ENCODE results near the gene PLCG2. TPM values are rescaled to one million over a fixed set of nuclear protein-coding genes. Genes with fewer than 3 reads are reported as not detected.
"Not testable (repeated sequence)": the region's sequence is repeated elsewhere in the genome, so short reads cannot be mapped to it uniquely, and the experiment has no call there.

Gene PLCG2
- total RNA-seq, 1 donor from 2014 or later: 6.9 TPM

DNA sequence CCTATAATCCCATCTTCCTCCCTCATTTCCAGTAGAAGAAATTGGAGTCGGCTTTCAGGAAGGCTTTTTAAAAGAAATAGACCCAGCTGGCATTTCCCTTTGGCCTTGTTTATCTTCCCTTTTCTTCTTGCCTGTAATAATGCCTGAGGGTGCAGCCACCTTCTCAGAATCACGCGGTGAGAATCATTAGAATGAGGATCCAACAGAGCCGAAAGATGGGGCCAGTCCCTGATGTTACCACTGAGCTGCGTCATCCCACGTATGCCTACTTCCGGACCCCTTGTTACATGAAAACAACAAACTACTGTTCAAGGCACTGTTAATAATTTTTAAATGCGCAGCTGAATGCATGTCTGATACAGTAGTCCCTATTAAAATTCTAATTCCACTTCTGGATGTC, 208.0 kb downstream of the PLCG2 start:
- H3K4me1 Mint-ChIP-seq: no peaks in the 10 kb centered on the region
- no peaks in the 10 kb centered on the region for H3K36me3 Mint-ChIP-seq (ENCODE audit: low read depth)
- DNase-seq: peak; percentile 22
- no peak overlapping the region for H3K27ac Mint-ChIP-seq
- no peaks in the 10 kb centered on the region for H3K9me3 Mint-ChIP-seq
- intact Hi-C loops (cut with micrococcal nuclease): no loop called here
- H3K4me3 Mint-ChIP-seq: no peak overlapping the region
- H3K27me3 Mint-ChIP-seq: peaks cover 12% of the 10 kb centered on the region

GRCh38 chr16:81987706-81988105, 208.6 kb downstream of the PLCG2 start:
- Mint-ChIP-seq H3K4me1 (no peaks in the 10 kb centered on the region), H3K4me3 (no peak overlapping the region), H3K27me3 (peaks cover 12% of the 10 kb centered on the region), H3K9me3 (no peaks in the 10 kb centered on the region), H3K36me3 (ENCODE audit: low read depth) (no peaks in the 10 kb centered on the region), H3K27ac (no peak overlapping the region)
- DNase-seq: no peak
- intact Hi-C loops (cut with micrococcal nuclease): no loop called here

- Mint-ChIP-seq H3K27me3 (no peaks in the 10 kb centered on the region), H3K4me3 (no peak overlapping the region), H3K27ac (no peak overlapping the region), H3K36me3 (ENCODE audit: low read depth) (peaks cover 3% of the 10 kb centered on the region), H3K4me1 (no peaks in the 10 kb centered on the region), H3K9me3 (no peaks in the 10 kb centered on the region)
- no peak for DNase-seq
- intact Hi-C loops (cut with micrococcal nuclease): no loop called here
Measured at GRCh38 chr16:81992859-81993258, 213.8 kb downstream of the PLCG2 start.

- no peak for DNase-seq
- H3K27me3 Mint-ChIP-seq: no peaks in the 10 kb centered on the region
- H3K4me1 Mint-ChIP-seq: no peaks in the 10 kb centered on the region
- H3K27ac Mint-ChIP-seq: no peak overlapping the region
- H3K4me3 Mint-ChIP-seq: no peak overlapping the region
- intact Hi-C loops (cut with micrococcal nuclease): no loop called here
- H3K9me3 Mint-ChIP-seq: no peaks in the 10 kb centered on the region
- peaks cover 9% of the 10 kb centered on the region for H3K36me3 Mint-ChIP-seq (ENCODE audit: low read depth)
Measured at GRCh38 chr16:81994485-81994884, 215.4 kb downstream of the PLCG2 start.

DNA sequence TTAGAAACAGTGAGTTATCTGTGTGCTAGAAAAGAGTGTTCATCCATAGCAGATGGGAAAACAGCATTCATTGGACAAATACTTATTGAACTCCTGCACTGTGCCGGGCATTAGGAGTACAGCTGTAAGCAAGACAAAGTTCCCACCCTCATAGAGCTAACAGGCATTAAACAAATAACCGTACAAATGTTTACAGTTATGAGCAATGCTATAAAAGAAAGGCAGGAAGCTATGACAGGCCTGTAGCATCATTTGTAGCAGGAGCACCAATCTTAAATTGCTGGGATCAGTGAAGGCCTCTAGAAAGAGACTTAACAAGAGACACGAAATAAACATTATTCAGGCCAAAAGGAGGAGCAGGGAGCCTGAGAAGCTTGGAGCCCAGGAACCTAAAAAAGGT, 216.6 kb downstream of the PLCG2 start:
- H3K27me3 Mint-ChIP-seq: no peaks in the 10 kb centered on the region
- H3K27ac Mint-ChIP-seq: no peak overlapping the region
- no peak for DNase-seq
- H3K36me3 Mint-ChIP-seq (ENCODE audit: low read depth): peaks cover 15% of the 10 kb centered on the region
- no peak overlapping the region for H3K4me3 Mint-ChIP-seq
- no peaks in the 10 kb centered on the region for H3K4me1 Mint-ChIP-seq
- intact Hi-C loops (cut with micrococcal nuclease): no loop called here
- no peaks in the 10 kb centered on the region for H3K9me3 Mint-ChIP-seq

DNA sequence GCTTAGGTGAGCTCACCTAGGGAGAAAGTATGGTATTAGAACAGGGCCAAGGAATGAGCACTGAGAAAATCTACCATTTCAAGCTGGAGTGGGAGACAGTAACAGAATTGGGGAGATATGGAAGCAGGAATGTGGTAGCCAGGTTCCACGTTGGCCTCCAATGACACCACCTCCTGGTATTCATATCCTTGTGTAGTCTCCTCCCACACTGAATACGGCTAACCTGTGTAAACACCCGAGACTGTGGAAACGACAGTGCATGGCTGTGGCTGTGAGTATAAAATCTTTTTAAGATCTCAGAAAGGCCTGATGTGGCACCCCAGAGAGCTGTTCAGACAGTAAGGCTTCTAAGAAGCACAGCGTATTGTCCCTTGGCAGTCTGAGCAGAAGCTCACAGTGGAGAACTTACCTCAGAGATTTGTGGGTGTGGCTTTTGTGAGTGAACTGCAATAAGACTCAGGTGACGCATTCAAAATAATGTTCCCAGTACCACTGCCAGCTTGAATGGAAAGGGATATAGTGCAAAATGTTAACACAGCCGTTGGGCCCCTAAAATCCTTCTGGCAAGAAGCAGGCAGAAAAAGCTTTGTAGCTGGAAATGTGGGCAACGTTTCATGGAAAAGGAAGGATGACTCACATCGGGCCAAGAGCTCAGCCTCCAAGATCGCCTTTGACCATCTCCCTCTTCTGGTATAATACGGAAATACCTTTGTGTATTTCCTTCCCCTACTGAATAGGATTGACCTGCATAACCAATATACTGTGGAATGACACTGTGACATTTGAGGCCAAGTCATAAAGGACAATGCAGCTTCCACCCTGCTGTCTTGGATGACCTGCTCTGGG, 217.8 kb downstream of the PLCG2 start:
- Mint-ChIP-seq H3K4me3 (no peak overlapping the region), H3K27me3 (no peaks in the 10 kb centered on the region), H3K4me1 (no peaks in the 10 kb centered on the region), H3K27ac (no peak overlapping the region), H3K9me3 (no peaks in the 10 kb centered on the region), H3K36me3 (ENCODE audit: low read depth) (peaks cover 15% of the 10 kb centered on the region)
- DNase-seq: no peak
- intact Hi-C loops (cut with micrococcal nuclease): no loop called here

DNA sequence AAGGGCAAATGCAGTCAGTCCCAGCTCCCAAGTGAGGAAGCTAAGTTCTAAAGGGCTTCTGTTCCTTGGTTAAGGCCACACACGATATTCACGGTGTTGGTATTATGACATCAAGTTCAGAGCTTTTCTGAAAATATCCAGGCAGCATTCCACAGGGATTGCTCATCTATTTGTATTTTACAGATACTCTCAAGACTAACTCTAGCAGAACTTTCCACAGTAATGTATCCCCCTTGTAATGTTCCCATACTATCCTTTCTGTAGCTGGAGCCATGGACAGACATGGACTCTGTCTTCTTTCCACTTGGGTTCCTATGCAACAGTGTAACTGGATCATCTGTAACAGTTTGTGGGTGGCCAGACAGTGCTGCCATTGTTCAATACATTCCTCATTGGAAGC, 218.6 kb downstream of the PLCG2 start:
- Mint-ChIP-seq H3K27ac (no peak overlapping the region), H3K4me1 (no peaks in the 10 kb centered on the region), H3K9me3 (no peaks in the 10 kb centered on the region), H3K27me3 (no peaks in the 10 kb centered on the region), H3K4me3 (no peak overlapping the region), H3K36me3 (ENCODE audit: low read depth) (peaks cover 15% of the 10 kb centered on the region)
- intact Hi-C loops (cut with micrococcal nuclease): no loop called here
- DNase-seq: no peak

DNA sequence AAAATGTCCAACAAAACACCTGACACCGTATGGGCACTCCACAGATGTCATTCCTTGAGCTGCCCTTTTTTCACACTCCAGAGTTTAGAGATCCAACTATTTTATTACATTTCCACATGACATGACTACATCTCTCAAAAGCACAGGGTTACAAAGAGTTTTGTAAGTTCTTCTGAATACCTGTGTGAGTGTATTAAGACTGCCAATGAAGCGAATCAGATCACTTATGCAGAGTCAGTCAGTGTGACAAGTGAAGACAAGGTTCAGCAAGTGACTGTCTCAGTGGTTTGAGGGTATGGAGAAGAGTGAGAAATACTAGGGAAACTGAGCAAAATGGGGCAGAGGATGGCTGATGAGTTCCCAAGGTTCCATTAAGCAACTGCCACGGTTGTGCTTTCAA, 223.7 kb downstream of the PLCG2 start:
- Mint-ChIP-seq H3K9me3 (peaks cover under 1% of the 10 kb centered on the region), H3K27ac (no peak overlapping the region), H3K27me3 (no peaks in the 10 kb centered on the region), H3K4me3 (no peak overlapping the region), H3K4me1 (no peaks in the 10 kb centered on the region), H3K36me3 (ENCODE audit: low read depth) (peaks cover 22% of the 10 kb centered on the region)
- intact Hi-C loops (cut with micrococcal nuclease): no loop called here
- no peak for DNase-seq

- no peaks in the 10 kb centered on the region for H3K4me1 Mint-ChIP-seq
- H3K36me3 Mint-ChIP-seq (ENCODE audit: low read depth): peaks cover 27% of the 10 kb centered on the region
- DNase-seq: no peak
- no peaks in the 10 kb centered on the region for H3K27me3 Mint-ChIP-seq
- H3K4me3 Mint-ChIP-seq: no peak overlapping the region
- peaks cover 8% of the 10 kb centered on the region for H3K9me3 Mint-ChIP-seq
- no peak overlapping the region for H3K27ac Mint-ChIP-seq
- intact Hi-C loops (cut with micrococcal nuclease): no loop called here
Measured at GRCh38 chr16:82004601-82005000, 225.5 kb downstream of the PLCG2 start.

DNA sequence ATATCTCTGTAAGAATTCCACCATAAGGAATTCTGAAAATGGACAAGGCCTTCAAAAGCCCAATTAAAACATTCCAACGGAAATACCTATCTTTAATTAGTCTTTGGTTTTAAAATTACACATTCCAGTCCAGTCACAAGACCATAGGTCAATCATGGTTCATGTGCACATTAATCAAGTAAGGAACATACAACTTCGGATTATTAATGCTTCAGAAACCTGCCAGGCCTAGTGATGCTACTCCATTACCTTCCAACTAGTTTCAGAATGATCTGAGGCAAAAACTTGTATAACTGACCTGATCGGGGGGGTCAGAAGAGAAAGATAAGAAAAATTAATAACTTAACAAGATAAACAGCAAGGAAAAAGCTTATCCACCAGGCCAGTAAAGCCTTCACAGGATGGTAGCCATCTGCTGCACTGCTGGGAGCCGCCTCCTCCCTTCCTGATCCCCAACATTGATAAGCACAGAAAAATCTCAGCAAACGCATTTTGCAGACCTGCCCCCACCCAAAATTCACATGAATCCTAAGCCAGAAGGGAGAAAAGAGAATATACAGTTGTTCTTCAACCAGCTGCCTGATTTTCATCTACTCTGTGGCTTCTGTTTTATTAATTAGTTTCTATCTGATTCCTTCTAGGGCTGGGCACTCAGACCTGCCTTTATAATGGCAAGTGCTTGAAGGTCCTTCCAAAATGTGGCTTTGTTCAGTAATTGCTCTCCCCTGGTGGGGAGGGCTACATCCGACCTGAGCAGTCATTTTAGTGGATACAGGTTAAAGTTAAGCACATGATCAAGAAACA, 226.1 kb downstream of the PLCG2 start:
- Mint-ChIP-seq H3K9me3 (peaks cover 12% of the 10 kb centered on the region), H3K27me3 (no peaks in the 10 kb centered on the region), H3K4me3 (no peak overlapping the region), H3K27ac (no peak overlapping the region), H3K36me3 (ENCODE audit: low read depth) (peaks cover 25% of the 10 kb centered on the region), H3K4me1 (no peaks in the 10 kb centered on the region)
- no peak for DNase-seq
- intact Hi-C loops (cut with micrococcal nuclease): no loop called here

GRCh38 chr16:82006036-82006435, 226.9 kb downstream of the PLCG2 start:
- intact Hi-C loops (cut with micrococcal nuclease): no loop called here
- H3K36me3 Mint-ChIP-seq (ENCODE audit: low read depth): peaks cover 31% of the 10 kb centered on the region

GRCh38 chr16:82007189-82007588, 228.1 kb downstream of the PLCG2 start:
- peaks cover 11% of the 10 kb centered on the region for H3K4me1 Mint-ChIP-seq

More at GRCh38 chr16:82006036-82006435, 226.9 kb downstream of the PLCG2 start:
- H3K27me3 Mint-ChIP-seq: no peaks in the 10 kb centered on the region
- no peak overlapping the region for H3K4me3 Mint-ChIP-seq
- H3K4me1 Mint-ChIP-seq: peaks cover 6% of the 10 kb centered on the region
- peaks cover 18% of the 10 kb centered on the region for H3K9me3 Mint-ChIP-seq
- no peak for DNase-seq
- no peak overlapping the region for H3K27ac Mint-ChIP-seq

DNA sequence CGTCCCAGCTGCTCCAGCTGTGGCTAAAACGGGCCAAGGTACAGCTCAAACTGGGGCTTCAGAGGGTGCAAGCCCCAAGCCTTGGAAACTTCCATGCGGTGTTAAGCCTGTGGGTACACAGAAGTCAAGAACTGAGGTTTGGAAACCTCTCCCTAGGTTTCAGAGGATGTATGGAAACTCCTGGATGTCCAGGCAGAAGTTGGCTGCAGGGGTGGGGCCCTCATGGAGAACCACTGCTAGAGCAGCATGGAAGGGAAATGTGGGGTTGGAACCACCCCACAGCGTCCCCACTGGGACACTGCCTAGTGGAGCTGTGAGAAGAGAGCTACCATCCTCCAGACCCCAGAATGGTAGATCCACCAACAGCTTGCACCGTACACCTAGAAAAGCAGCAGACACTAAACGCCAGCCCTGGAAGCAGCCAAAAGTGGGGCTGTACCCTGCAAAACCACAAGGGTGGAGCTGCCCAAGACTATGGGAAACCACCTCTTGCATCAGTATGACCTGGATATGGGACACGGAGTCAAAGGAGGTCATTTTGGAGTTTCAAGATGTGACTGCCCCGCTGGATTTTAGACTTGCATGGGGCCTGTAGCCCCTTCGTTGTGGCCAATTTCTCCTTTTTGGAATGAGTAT, 230.0 kb downstream of the PLCG2 start:
- H3K27ac Mint-ChIP-seq: no peak overlapping the region
- peaks cover 9% of the 10 kb centered on the region for H3K27me3 Mint-ChIP-seq
- intact Hi-C loops (cut with micrococcal nuclease): no loop called here
- peaks cover 27% of the 10 kb centered on the region for H3K9me3 Mint-ChIP-seq
- H3K4me1 Mint-ChIP-seq: peaks cover 11% of the 10 kb centered on the region
- peaks cover 29% of the 10 kb centered on the region for H3K36me3 Mint-ChIP-seq (ENCODE audit: low read depth)
- no peak overlapping the region for H3K4me3 Mint-ChIP-seq
- DNase-seq: no peak

More at GRCh38 chr16:82007189-82007588, 228.1 kb downstream of the PLCG2 start:
- Mint-ChIP-seq H3K27ac (no peak overlapping the region), H3K9me3 (peaks cover 25% of the 10 kb centered on the region), H3K36me3 (ENCODE audit: low read depth) (peaks cover 31% of the 10 kb centered on the region), H3K27me3 (peaks cover 1% of the 10 kb centered on the region), H3K4me3 (no peak overlapping the region)
- DNase-seq: no peak
- intact Hi-C loops (cut with micrococcal nuclease): no loop called here

DNA sequence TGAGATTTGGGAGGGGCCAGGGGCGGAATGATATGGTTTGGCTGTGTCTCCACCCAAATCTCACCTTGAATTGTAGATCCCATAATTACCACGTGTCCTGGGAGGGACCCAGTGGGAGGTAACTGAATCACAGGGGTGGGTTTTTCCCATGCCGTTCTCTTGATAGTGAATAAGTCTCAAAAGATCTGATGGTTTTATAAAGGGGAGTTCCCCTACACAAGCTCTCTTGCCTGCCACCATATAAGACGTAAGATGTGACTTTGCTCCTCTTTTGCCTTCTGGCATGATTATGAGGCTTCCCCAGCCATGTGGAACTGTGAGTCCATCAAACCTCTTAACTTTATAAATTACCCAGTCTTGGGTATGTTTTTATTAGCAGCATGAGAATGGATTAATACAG, 230.7 kb downstream of the PLCG2 start:
- Mint-ChIP-seq H3K4me1 (peaks cover 11% of the 10 kb centered on the region), H3K36me3 (ENCODE audit: low read depth) (peaks cover 27% of the 10 kb centered on the region), H3K9me3 (peaks cover 27% of the 10 kb centered on the region)
- H3K4me3 Mint-ChIP-seq; DNase-seq; intact Hi-C loops (cut with micrococcal nuclease); H3K27me3 Mint-ChIP-seq; H3K27ac Mint-ChIP-seq: not testable (repeated sequence)
